Activated B cell treated with CpG ODN at 0.5 μM for 24 hours (primary cell): Measurements from ENCODE around the gene SORBS1. TPM values are rescaled to one million over a fixed set of nuclear protein-coding genes. Genes with fewer than 3 reads are reported as not detected.

Experiments used
- ATAC-seq: fragments of 200-7000 bp; cut with Tn5 transposase; one replicate; pipeline ENCODE4 v1.10.0; 2021; ENCODE audit warnings: low read depth, mild to moderate bottlenecking, moderate library complexity
- CTCF ChIA-PET: fragments of 350-600 bp; sonication (Branson Sonifier 250); formaldehyde crosslinking; loops from one replicate; lab custom pipeline; 2021; ENCODE audit warnings: antibody characterized with exemption; lab: Charles Lee
- POLR2A ChIA-PET: fragments of 350-600 bp; sonication (Branson Sonifier 250); formaldehyde crosslinking; loops from one replicate; lab custom pipeline; 2021; ENCODE audit warnings: antibody characterized with exemption; lab: Charles Lee
- DNase-seq: peaks from one replicate; pipeline ENCODE4 v3.0.0; 2022
- H3K27ac Mint-ChIP-seq: one replicate; pipeline ENCODE4 v1.8.0; 2020; ENCODE audit warnings: mixed read lengths
- H3K27me3 Mint-ChIP-seq: one replicate; pipeline ENCODE4 v1.8.0; 2021; ENCODE audit warnings: mixed read lengths
- H3K36me3 Mint-ChIP-seq: one replicate; pipeline ENCODE4 v1.8.0; 2021; ENCODE audit warnings: low read depth, mixed read lengths
- H3K4me1 Mint-ChIP-seq: one replicate; pipeline ENCODE4 v1.8.0; 2021; ENCODE audit warnings: mixed read lengths
- H3K4me3 Mint-ChIP-seq: one replicate; pipeline ENCODE4 v1.8.0; 2020; ENCODE audit warnings: mild to moderate bottlenecking, mixed read lengths
- H3K9me3 Mint-ChIP-seq: one replicate; pipeline ENCODE4 v1.8.0; 2020; ENCODE audit warnings: mixed read lengths
- intact Hi-C: fragments of 100-400 bp; cut with micrococcal nuclease; formaldehyde crosslinking; loops from one replicate; pipeline ENCODE4 v1.15.1; 2024
- total RNA-seq: library from RNA; stranded (reverse); gene quantifications from 2 replicates; pipeline ENCODE4 v1.2.3, GENCODE V29; 2022
- TF ChIP-seq, protein P1 (sequence below): fragments of 200-600 bp; IDR thresholded peaks from one replicate; pipeline ENCODE4 v1.8.0; 2022; ENCODE audit warnings: antibody characterized with exemption, mild to moderate bottlenecking

The SORBS1 gene
- total RNA-seq, 1 donor from 2014 or later = 0.42 TPM

DNA sequence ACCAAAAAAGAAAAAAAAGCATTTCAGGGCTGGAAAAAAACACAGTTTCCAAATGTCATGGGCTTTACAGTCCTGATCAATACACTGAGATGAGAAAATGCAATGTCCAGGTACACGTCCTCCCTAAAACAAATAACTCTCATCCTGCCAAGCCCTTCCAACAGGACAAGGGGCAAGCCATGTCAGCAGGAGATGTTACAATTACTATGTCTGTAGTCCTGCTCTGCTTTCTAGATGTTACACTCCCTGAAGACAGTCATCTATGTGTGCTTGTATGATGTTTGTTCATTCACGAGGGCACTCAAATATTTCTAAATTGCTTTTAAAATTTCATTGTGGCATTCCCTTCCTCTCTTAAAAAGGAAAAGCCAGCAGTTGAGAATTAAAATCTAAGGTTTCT lies 103.2 kb downstream of the SORBS1 start:
- Mint-ChIP-seq H3K4me1 (no peaks in the 10 kb centered on the region), H3K4me3 (no peak overlapping the region), H3K27ac (no peak overlapping the region), H3K36me3 (no peaks in the 10 kb centered on the region), H3K9me3 (no peaks in the 10 kb centered on the region), H3K27me3 (peaks cover 15% of the 10 kb centered on the region)
- DNase-seq (no peak), ATAC-seq (no peak)
- CTCF ChIA-PET = no interaction called here
- TF ChIP-seq, protein P1, sequence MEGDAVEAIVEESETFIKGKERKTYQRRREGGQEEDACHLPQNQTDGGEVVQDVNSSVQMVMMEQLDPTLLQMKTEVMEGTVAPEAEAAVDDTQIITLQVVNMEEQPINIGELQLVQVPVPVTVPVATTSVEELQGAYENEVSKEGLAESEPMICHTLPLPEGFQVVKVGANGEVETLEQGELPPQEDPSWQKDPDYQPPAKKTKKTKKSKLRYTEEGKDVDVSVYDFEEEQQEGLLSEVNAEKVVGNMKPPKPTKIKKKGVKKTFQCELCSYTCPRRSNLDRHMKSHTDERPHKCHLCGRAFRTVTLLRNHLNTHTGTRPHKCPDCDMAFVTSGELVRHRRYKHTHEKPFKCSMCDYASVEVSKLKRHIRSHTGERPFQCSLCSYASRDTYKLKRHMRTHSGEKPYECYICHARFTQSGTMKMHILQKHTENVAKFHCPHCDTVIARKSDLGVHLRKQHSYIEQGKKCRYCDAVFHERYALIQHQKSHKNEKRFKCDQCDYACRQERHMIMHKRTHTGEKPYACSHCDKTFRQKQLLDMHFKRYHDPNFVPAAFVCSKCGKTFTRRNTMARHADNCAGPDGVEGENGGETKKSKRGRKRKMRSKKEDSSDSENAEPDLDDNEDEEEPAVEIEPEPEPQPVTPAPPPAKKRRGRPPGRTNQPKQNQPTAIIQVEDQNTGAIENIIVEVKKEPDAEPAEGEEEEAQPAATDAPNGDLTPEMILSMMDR = no peak
- intact Hi-C loops = no loop called here
- POLR2A ChIA-PET = interaction anchor here (0.6 kb wide), 1 partner anchor 28 kb away, joined by 4 read pairs; no protein-coding TSS in a partner anchor

DNA sequence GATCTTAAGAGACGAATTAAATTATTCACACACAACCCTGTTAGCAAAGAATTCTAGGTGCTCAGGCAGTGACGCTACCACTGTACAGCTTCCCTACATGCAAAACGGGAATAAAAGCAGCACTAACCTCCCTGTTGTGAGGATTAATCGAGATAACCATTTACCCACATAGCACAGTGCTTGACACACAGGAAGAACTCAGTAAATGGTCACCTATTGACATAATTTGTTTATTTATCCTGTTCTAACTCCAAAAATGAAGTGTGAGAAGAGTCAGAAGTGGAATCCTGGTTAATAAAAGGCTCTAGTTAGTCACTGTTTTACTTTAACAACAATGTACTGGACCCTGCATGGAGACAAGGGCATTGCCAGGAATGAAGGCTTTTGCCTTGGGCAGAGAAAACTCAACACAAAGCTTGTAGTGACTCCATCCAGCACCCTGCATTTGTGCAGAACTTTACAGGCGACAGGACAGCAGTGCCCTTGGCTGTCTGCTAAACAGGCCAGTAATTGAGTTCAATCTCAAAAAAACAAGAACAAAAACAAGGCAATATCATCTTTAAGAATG lies 103.8 kb downstream of the SORBS1 start:
- intact Hi-C loops = no loop called here
- H3K4me3 Mint-ChIP-seq = no peak overlapping the region
- TF ChIP-seq, protein P1 = no peak

DNA sequence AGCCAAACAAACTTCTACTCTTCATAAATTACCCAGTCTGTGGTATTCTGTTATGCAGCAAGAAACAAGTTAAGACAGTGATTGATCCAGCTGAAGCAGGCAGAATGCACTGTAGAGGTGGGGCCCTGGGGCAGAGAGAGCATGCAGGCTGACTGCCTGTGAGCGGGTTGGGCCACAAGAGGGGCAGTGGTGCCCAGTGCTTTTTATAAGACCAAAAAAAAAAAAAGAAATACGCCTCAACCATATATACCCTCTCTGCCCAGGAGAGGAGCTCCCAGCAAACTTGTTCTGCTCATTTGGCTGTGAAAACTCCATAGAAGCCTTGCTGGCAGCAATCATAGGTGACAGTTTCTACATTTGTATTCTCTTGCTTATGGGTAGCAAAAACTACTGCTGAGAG lies 104.7 kb downstream of the SORBS1 start:
- DNase-seq = no peak
- intact Hi-C loops = no loop called here
- no peak for ATAC-seq
- Mint-ChIP-seq H3K27ac (no peak overlapping the region), H3K4me3 (no peak overlapping the region), H3K27me3 (peaks cover 13% of the 10 kb centered on the region), H3K36me3 (no peaks in the 10 kb centered on the region), H3K9me3 (no peaks in the 10 kb centered on the region), H3K4me1 (no peaks in the 10 kb centered on the region)
- ChIA-PET CTCF (interaction anchor here (3.3 kb wide), 1 partner anchor 11 kb away, joined by 10 read pairs; no protein-coding TSS in a partner anchor), POLR2A (no interaction called here)
- TF ChIP-seq, protein P1 = no peak

More for the DNA sequence above, 103.8 kb downstream of the SORBS1 start:
- Mint-ChIP-seq H3K27ac (no peak overlapping the region), H3K27me3 (peaks cover 13% of the 10 kb centered on the region), H3K36me3 (no peaks in the 10 kb centered on the region), H3K4me1 (no peaks in the 10 kb centered on the region), H3K9me3 (no peaks in the 10 kb centered on the region)
- CTCF ChIA-PET = interaction anchor here (3.3 kb wide), 1 partner anchor 12 kb away, joined by 10 read pairs; no protein-coding TSS in a partner anchor
- POLR2A ChIA-PET = no interaction called here
- ATAC-seq (no peak), DNase-seq (no peak)

DNA sequence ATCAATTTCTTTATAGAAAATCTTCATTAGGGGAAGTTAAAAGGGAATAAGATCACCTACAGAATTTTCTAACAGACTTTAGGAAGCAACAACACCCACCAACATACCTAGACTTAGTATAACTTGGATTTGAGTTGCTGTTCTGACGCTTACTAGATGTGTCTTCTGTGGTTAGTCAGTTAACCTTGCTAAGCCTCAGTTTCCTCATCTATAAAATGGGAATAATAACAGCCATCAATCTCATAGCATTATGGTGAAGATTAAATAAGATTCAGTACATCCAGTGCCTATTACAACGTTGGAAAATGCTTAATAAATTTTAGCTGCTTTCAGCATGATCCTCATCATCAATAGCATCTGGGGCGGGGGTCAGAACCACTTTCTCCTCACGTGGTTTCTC lies 106.2 kb downstream of the SORBS1 start:
- H3K27me3 Mint-ChIP-seq = peaks cover 16% of the 10 kb centered on the region
- ChIA-PET POLR2A (no interaction called here), CTCF (interaction anchor here (3.3 kb wide), 1 partner anchor 10 kb away, joined by 10 read pairs; no protein-coding TSS in a partner anchor)
- H3K36me3 Mint-ChIP-seq = no peaks in the 10 kb centered on the region
- H3K4me3 Mint-ChIP-seq = no peak overlapping the region
- DNase-seq (no peak), ATAC-seq (no peak)
- H3K27ac Mint-ChIP-seq = no peak overlapping the region
- TF ChIP-seq, protein P1 = no peak
- intact Hi-C loops = no loop called here
- H3K4me1 Mint-ChIP-seq = no peaks in the 10 kb centered on the region
- H3K9me3 Mint-ChIP-seq = no peaks in the 10 kb centered on the region

DNA sequence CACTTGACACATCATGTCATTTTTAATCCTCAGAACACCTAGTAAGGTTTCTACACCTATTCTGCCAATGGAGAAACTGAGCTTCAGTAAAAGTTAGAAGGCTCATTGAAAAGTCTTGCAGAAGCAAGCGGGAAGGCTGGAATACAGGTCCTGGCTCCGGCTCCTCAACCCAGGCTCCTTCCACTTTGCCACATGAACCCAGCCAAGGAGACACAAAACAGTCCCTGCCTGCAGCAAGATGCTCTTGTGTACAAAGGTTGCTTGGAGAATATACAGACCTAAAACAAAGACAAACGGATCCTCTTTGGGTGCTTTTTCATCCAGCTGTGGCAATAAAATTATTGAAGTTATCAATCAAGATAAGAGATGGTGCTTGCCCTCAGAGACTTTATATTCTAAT lies 106.8 kb downstream of the SORBS1 start:
- Mint-ChIP-seq H3K27ac (no peak overlapping the region), H3K27me3 (peaks cover 16% of the 10 kb centered on the region), H3K4me3 (no peak overlapping the region), H3K36me3 (no peaks in the 10 kb centered on the region), H3K9me3 (no peaks in the 10 kb centered on the region), H3K4me1 (no peaks in the 10 kb centered on the region)
- ChIA-PET POLR2A (no interaction called here), CTCF (interaction anchor here (3.3 kb wide), 1 partner anchor 9 kb away, joined by 10 read pairs; no protein-coding TSS in a partner anchor)
- DNase-seq (no peak), ATAC-seq (no peak)
- TF ChIP-seq, protein P1 = no peak
- intact Hi-C loops = no loop called here
